Astrocyte (in vitro differentiated cells and primary cell): ENCODE data around the gene RNF223. TPM values are rescaled to one million over a fixed set of nuclear protein-coding genes. Genes with fewer than 3 reads are reported as not detected.
A peak's percentile ranks its signal among the peaks of the same experiment; 100 is the strongest.

ENCODE experiments used
- DNase-seq: peaks from one replicate; pipeline ENCODE4 v3.0.0-alpha.2; 2010; ENCODE audit warnings: low read depth
- FAIRE-seq: peaks from 2 replicates; lab custom pipeline; 2011; peaks lifted over from hg19 to GRCh38; lab: Jason Lieb, UNC
- H2AFZ ChIP-seq: 2 replicates; pipeline ENCODE4 v1.6.0; 2012; ENCODE audit warnings: low read depth, low read length, inconsistent platforms
- H3K27ac ChIP-seq: 2 replicates; pipeline ENCODE4 v1.5.1; 2011; ENCODE audit warnings: low read depth, low read length, inconsistent platforms
- H3K27me3 ChIP-seq: 2 replicates; pipeline ENCODE4 v1.6.0; 2011; ENCODE audit warnings: low read length, inconsistent platforms; ENCODE audit not compliant: insufficient read depth
- H3K36me3 ChIP-seq: 2 replicates; pipeline ENCODE4 v1.5.1; 2011; ENCODE audit warnings: low read length, inconsistent platforms; ENCODE audit not compliant: insufficient read depth
- H3K4me1 ChIP-seq: 2 replicates; pipeline ENCODE4 v1.5.1; 2011; ENCODE audit warnings: low read length, inconsistent platforms; ENCODE audit not compliant: insufficient read depth
- H3K4me2 ChIP-seq: 2 replicates; pipeline ENCODE4 v1.6.0; 2012; ENCODE audit warnings: low read length, inconsistent platforms
- H3K4me3 ChIP-seq: 2 replicates; pipeline ENCODE4 v1.5.1; 2011; ENCODE audit warnings: low read depth, mild to moderate bottlenecking, low read length, inconsistent platforms; ENCODE audit not compliant: insufficient read depth
- H3K79me2 ChIP-seq: 2 replicates; pipeline ENCODE4 v1.6.0; 2012; ENCODE audit warnings: mild to moderate bottlenecking, low read length, inconsistent platforms; ENCODE audit not compliant: insufficient read depth
- H3K9ac ChIP-seq: 2 replicates; pipeline ENCODE4 v1.6.0; 2012; ENCODE audit warnings: mild to moderate bottlenecking, low read length, inconsistent platforms
- H3K9me3 ChIP-seq: 2 replicates; pipeline ENCODE4 v1.5.1; 2012; ENCODE audit warnings: low read depth, mild to moderate bottlenecking, low read length, inconsistent platforms; ENCODE audit not compliant: insufficient read depth
- H4K20me1 ChIP-seq: 2 replicates; pipeline ENCODE4 v1.6.0; 2012; ENCODE audit warnings: low read length, inconsistent platforms; ENCODE audit not compliant: insufficient read depth
- H3K27ac Mint-ChIP-seq: one replicate; pipeline ENCODE4 v1.8.0; 2021; ENCODE audit warnings: mild to moderate bottlenecking, mixed read lengths; ENCODE audit not compliant: unreplicated experiment
- H3K27me3 Mint-ChIP-seq: one replicate; pipeline ENCODE4 v1.8.0; 2021; ENCODE audit warnings: low read depth, mixed read lengths; ENCODE audit not compliant: unreplicated experiment
- H3K36me3 Mint-ChIP-seq: one replicate; pipeline ENCODE4 v1.8.0; 2021; ENCODE audit warnings: low read depth, mixed read lengths; ENCODE audit not compliant: unreplicated experiment
- H3K4me1 Mint-ChIP-seq: one replicate; pipeline ENCODE4 v1.8.0; 2021; ENCODE audit warnings: low read depth, mixed read lengths; ENCODE audit not compliant: unreplicated experiment
- H3K4me3 Mint-ChIP-seq: one replicate; pipeline ENCODE4 v1.8.0; 2021; ENCODE audit warnings: mild to moderate bottlenecking, moderate library complexity, mixed read lengths; ENCODE audit not compliant: unreplicated experiment
- H3K9me3 Mint-ChIP-seq: one replicate; pipeline ENCODE4 v1.8.0; 2021; ENCODE audit warnings: mild to moderate bottlenecking, mixed read lengths; ENCODE audit not compliant: unreplicated experiment
- EZH2 ChIP-seq: IDR thresholded peaks from 2 replicates; pipeline ENCODE4 v1.6.1; 2012; ENCODE audit warnings: mild to moderate bottlenecking, low read length, inconsistent platforms; ENCODE audit not compliant: insufficient read depth
- total RNA-seq: library from RNA; stranded (reverse); gene quantifications from 2 replicates; pipeline ENCODE4 v1.2.1, GENCODE V29; 2021
- TF ChIP-seq, protein P1 (sequence below): IDR thresholded peaks from 2 replicates; pipeline ENCODE4 v1.5.1; 2011; ENCODE audit warnings: low read depth, mild to moderate bottlenecking, inconsistent platforms, low read length, moderate library complexity; ENCODE audit not compliant: insufficient read depth

Gene RNF223
- total RNA-seq, 1 donor from 2014 or later: 0.18 TPM

GRCh38 chr1:1060281-1061000 lies 13.7 kb downstream of the RNF223 start:
- H3K4me3 ChIP-seq: peak overlapping the region; percentile 61
- peaks cover 26% of the 10 kb centered on the region for H3K4me1 ChIP-seq
- Mint-ChIP-seq H3K4me3 (peak overlapping the region; percentile 84), H3K4me1 (peaks cover 4% of the 10 kb centered on the region), H3K36me3 (peaks cover 2% of the 10 kb centered on the region), H3K27me3 (peaks cover 4% of the 10 kb centered on the region), H3K27ac (peak overlapping the region; percentile 34), H3K9me3 (no peaks in the 10 kb centered on the region)
- H3K79me2 ChIP-seq: no peaks in the 10 kb centered on the region
- H3K27me3 ChIP-seq: no peaks in the 10 kb centered on the region
- H4K20me1 ChIP-seq: peaks cover 20% of the 10 kb centered on the region
- no peak overlapping the region for H3K27ac ChIP-seq
- no peak for DNase-seq
- peak overlapping the region; percentile 91 for H3K4me2 ChIP-seq
- no peak for FAIRE-seq
- TF ChIP-seq EZH2: no peak
- TF ChIP-seq, protein P1, sequence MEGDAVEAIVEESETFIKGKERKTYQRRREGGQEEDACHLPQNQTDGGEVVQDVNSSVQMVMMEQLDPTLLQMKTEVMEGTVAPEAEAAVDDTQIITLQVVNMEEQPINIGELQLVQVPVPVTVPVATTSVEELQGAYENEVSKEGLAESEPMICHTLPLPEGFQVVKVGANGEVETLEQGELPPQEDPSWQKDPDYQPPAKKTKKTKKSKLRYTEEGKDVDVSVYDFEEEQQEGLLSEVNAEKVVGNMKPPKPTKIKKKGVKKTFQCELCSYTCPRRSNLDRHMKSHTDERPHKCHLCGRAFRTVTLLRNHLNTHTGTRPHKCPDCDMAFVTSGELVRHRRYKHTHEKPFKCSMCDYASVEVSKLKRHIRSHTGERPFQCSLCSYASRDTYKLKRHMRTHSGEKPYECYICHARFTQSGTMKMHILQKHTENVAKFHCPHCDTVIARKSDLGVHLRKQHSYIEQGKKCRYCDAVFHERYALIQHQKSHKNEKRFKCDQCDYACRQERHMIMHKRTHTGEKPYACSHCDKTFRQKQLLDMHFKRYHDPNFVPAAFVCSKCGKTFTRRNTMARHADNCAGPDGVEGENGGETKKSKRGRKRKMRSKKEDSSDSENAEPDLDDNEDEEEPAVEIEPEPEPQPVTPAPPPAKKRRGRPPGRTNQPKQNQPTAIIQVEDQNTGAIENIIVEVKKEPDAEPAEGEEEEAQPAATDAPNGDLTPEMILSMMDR: no peak
- H3K9me3 ChIP-seq: no peaks in the 10 kb centered on the region
- H3K9ac ChIP-seq: no peak overlapping the region
- no peaks in the 10 kb centered on the region for H3K36me3 ChIP-seq
- no peak overlapping the region for H2AFZ ChIP-seq

DNA sequence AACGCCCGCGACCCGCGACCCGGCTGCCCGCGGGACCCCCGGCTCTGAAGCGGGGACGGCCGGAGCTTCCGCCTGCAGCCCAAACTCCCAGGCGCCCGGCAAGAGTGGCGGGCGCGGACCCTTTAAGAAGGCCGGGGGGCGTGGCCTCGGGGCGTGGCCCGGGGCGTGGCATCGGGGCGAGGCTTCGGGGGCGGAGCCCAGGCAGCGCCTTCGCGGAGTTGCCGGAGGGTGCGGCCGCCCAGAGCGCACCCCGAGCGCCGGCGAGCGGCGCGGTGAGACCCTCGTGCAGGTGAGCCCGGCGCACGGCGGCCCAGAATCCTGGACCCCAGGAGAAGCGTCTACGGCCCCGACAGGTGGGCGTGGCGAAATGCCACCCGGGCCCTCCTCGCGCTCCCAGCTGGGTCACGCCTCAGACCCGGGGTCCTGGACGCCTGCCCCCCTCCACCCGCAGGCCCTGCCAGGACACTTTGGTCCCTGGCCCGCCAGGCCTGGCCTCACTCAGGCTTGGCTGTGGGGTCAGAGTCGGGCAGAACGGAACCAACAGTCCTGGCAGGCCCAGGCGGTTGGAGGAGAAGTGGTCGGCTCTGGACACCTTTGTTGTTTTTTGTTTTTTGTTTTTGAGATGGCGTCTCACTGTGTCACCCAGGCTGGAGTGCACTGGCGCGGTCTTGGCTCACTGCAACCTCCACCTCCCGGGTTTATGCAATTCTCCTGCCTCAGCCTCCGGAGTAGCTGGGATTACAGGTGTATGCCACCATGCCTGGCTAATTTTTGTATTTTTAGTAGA lies 14.4 kb downstream of the RNF223 start:
- no peak for FAIRE-seq
- peaks cover 2% of the 10 kb centered on the region for H3K36me3 Mint-ChIP-seq

More for the DNA sequence above, 14.4 kb downstream of the RNF223 start:
- Histone ChIP-seq H3K4me1 (peaks cover 26% of the 10 kb centered on the region), H3K9ac (peak overlapping the region; percentile 58), H3K4me3 (peak overlapping the region; percentile 61), H3K27me3 (no peaks in the 10 kb centered on the region), H2AFZ (peak overlapping the region; percentile 80), H3K4me2 (peak overlapping the region; percentile 91), H4K20me1 (peaks cover 23% of the 10 kb centered on the region), H3K36me3 (no peaks in the 10 kb centered on the region), H3K27ac (no peak overlapping the region), H3K79me2 (no peaks in the 10 kb centered on the region), H3K9me3 (no peaks in the 10 kb centered on the region)
- Mint-ChIP-seq H3K4me3 (peak overlapping the region; percentile 84), H3K4me1 (peaks cover 4% of the 10 kb centered on the region), H3K27me3 (peaks cover 4% of the 10 kb centered on the region), H3K9me3 (no peaks in the 10 kb centered on the region), H3K27ac (peak overlapping the region; percentile 34)
- DNase-seq: peak; percentile 31
- TF ChIP-seq, protein P1: no peak
- no peak for TF ChIP-seq EZH2
